Raji (cell line): ENCODE data around the gene ZFAND2B.
A peak's percentile ranks its signal among the peaks of the same experiment; 100 is the strongest.

Source experiments
- POLR2A ChIP-seq: IDR thresholded peaks from 2 replicates; pipeline ENCODE4 v1.6.1; 2011; ENCODE audit warnings: low read depth, low read length, control low read depth; ENCODE audit not compliant: insufficient read depth

The ZFAND2B gene

GRCh38 chr2:219245899-219246230 lies 39.3 kb downstream of the ZFAND2B start:
- TF ChIP-seq POLR2A = no peak

GRCh38 chr2:219246559-219246958 lies 40.0 kb downstream of the ZFAND2B start:
- TF ChIP-seq POLR2A = no peak

- TF ChIP-seq POLR2A = peak; percentile 15; the same call in 1 of the 2 replicates
Observed at GRCh38 chr2:219247678-219248642, 41.4 kb downstream of the ZFAND2B start.

GRCh38 chr2:219248845-219249202 lies 42.2 kb downstream of the ZFAND2B start:
- TF ChIP-seq POLR2A = no peak

DNA sequence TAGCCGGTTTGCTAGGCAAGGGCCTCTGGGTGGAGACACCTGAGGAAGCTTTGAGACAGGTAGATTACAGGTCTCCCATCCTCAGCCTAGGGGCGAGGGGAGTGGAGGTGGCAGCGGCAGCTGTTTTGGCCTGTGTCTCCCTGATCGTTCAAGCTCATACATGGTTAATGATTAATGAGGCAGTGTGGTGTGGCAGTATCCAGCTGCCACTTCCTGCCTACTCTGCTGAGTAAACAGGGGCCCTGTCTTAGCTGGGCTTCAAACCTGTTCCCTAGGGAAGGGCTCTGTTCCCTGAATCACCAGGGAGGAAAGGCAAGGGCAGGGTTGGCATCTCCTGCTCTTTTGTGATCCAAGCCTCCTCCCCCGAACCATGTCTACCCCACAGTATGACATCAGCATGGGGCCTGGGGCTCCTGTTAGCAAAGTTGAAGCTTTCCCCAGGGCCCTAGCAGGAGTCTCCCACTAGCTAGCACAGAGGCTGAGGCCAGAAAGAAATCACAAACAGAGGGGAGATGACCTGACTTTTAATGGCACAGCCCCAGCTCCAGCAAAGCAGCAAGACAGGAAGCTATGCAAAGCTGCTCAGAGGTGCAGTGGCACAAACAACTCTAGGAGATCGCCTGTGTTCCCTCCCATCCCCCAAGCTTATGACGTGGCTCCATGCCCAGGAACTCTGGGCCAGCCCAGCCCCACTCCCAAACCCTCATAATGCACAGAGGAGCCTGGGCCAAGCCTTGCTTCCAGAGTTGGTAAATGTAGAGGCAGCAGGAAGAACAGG lies 42.8 kb downstream of the ZFAND2B start:
- TF ChIP-seq POLR2A = peak; percentile 70

GRCh38 chr2:219250049-219250781 lies 43.6 kb downstream of the ZFAND2B start:
- TF ChIP-seq POLR2A = 0 out of 2 replicates have a peak, but pooled peaks have one; percentile 29

GRCh38 chr2:219251656-219252055 lies 45.1 kb downstream of the ZFAND2B start:
- no peak for TF ChIP-seq POLR2A

DNA sequence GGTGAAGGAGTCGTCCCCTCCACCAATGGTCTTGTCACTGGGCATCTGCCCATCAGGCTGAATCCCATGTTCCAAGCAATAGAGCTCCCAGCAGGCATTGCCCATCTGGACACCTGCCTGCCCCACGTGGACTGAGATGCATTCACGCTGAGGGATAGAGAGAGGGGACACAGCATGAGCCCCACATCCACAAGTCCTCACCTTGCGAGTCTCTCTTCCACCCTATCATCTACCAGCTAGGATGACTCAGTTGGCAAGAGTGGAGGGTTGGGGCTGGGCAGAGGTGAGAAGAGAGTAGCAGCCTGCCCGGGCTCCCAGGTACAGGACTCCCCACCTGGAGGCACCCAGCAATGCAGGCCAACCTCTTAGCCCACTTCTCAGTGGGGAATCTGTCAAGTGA lies 45.5 kb downstream of the ZFAND2B start:
- no peak for TF ChIP-seq POLR2A

GRCh38 chr2:219252570-219252899 lies 46.0 kb downstream of the ZFAND2B start:
- no peak for TF ChIP-seq POLR2A

DNA sequence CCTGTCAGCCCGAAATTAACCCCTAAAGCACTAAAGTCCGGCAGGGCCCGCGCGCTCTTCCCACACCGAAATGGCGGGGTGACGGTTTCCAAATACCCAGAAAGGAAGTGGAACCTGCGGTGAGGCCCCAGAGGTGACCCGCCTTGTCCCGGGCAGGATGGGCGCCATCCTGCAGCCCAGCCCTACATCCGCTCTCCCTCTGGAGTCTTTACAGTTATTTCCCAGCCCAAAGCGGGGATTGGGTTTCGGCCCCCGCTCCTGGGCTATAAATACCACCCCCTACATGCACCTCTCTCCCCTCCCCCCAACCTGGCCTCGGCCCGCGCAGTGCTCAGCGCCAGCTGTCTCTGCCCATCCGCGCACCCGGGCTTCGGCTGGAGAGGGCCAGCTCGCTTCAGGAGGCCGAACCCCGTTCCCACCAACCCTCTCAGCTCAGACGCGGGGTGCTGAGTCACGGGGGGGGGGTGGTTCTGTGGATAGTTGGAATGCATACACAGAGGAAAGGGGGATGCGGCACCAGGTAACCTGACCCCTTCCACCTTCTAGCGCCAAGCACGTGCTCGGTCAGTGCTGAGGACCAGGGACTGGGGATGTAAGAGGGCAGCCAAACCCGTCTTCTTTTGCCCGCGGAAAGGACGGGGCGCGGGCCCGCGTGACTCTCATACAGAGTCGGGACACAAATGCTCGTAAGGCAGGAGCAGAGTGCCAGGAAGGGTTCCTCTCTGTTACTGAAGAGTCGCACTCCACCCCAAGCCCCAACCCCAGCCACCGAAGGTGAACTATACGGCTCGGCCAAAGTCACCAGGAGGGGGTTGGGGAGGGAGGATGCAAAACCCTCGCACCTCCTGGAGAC lies 46.5 kb downstream of the ZFAND2B start, which contains the start of gene TUBA4B:
Gene TUBA4B (plus strand): TSS at position 344 of the 853 bp plus-strand sequence. CDS start 165 bp downstream, at position 509.
- no peak; the same call in 1 of the 2 replicates for TF ChIP-seq POLR2A

DNA sequence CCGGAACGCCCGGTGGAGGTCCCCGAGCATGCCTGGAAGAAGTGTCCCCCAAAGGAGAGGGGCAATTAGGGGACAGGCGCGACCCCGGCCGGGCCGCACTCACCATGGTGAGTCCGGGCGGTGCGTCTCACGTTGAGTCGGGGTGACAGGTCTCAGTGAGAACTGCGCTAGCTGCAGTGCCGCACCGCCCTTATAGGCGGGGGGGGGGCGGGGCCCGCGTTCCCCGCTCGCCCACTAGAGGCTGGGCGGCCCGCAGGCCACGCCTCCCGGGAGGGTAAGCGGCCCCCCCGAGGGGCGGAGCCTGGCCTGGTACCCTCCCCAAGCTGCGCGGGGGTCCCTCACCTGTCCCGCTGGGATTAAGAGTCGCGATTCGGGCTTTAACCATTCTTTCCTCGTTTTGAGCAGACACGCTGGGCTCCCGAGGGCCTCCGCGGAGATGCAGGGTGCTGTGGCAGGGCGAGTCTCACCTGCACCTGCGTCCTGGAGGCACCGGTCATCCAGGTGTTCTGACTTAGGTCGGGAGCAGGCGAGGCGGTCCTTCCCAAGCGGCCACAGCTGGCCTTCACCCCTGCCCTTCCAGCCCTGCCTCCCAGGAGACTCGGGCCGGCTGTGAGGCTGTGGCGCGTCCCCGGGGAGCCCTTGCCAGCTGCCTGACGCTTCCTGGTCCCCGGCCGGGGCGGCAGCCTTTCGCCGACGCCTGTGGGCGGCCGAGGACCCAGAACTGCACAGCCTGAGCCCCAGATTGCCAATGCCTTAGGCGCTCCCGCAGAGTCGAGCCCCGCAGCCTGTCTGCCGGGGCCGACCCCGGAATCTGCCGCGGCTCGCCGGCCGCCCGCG lies 47.4 kb downstream of the ZFAND2B start, which contains the start of gene TUBA4A:
Gene TUBA4A (minus strand): TSS at position 166 of the 837 bp plus-strand sequence. CDS start 60 bp downstream, at position 106.
- TF ChIP-seq POLR2A = peak; percentile 99

DNA sequence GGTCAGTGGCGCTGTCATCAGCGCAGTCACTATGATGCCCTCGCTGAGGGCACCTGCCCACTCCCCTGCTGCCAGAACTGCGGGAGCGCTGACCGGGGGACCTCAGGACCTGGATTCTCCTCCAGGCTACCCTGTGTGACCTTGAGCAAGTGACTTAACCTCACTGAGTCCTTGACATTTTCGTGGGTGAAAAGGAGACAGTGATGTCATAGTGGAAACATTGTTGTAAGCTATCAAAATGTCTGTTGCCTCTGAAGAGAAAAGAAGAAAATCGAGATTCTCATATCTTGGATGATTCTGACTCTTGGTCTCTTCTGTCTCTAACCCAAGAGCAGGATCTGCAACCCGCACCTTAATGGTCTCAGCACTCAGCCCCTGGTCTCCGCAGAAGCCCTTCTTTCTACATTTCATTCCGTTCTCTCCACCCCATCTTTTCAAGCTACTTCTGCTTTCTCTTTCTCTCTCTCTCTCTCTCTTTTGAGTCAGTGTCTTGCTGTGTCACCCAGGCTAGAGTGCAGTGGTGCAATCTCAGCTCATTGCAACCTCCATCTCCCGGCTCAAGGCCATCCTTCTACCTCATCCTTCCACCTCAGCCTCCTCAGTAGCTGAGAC lies 48.1 kb downstream of the ZFAND2B start:
- no peak for TF ChIP-seq POLR2A
